ENCODE measurements around the gene PUS10. TPM values are rescaled to one million over a fixed set of nuclear protein-coding genes. Genes with fewer than 3 reads are reported as not detected.

Gene PUS10
- total RNA-seq, 2 experiments from 2014 or later: 8.1 to 8.9 TPM

- Mint-ChIP-seq H3K36me3 (no peaks in the 10 kb centered on the region), H3K9me3 (no peaks in the 10 kb centered on the region), H3K4me1 (ENCODE audit: low read depth) (peaks cover 27% of the 10 kb centered on the region), H3K27ac (no peak overlapping the region), H3K27me3 (no peaks in the 10 kb centered on the region), H3K4me3 (no peak overlapping the region)
- POLR2A ChIA-PET: no interaction called here
- intact Hi-C loops (cut with micrococcal nuclease): no loop called here
- DNase-seq: no peak
- CTCF ChIA-PET: interaction anchor here (1.7 kb wide), 1 partner anchor 19 kb away, joined by 6 read pairs; no protein-coding TSS in a partner anchor
Observed at GRCh38 chr2:60980071-60980815, 37.8 kb downstream of the PUS10 start.

- ChIA-PET POLR2A (no interaction called here), CTCF (no interaction called here)
- intact Hi-C loops (cut with micrococcal nuclease): no loop called here
- Mint-ChIP-seq H3K9me3 (no peaks in the 10 kb centered on the region), H3K27ac (no peak overlapping the region), H3K27me3 (no peaks in the 10 kb centered on the region), H3K4me1 (ENCODE audit: low read depth) (peaks cover 27% of the 10 kb centered on the region), H3K36me3 (no peaks in the 10 kb centered on the region), H3K4me3 (no peak overlapping the region)
- no peak for DNase-seq
Observed at GRCh38 chr2:60979231-60979630, 38.8 kb downstream of the PUS10 start.

DNA sequence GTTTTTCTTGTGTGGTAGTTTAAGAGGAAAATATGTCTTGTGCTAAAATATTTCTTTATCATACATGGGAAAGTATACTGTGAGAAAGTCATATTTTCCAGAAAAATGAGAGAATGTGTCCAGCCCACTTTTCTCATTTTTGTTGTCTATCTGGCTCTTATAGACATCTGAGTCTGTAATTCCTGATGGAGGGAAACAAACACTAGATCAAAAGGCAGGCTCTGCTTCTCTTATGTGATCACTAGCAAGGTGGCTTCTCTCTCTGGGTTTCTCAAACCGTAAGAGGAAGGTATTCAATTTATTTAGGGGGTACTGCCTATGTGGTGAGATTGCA lies 40.5 kb downstream of the PUS10 start:
- CTCF ChIA-PET: interaction anchor here (1.0 to 1.2 kb wide), 2 partner anchors 11 to 21 kb away, joined by 5 to 6 read pairs; no protein-coding TSS in a partner anchor
- Mint-ChIP-seq H3K4me1 (ENCODE audit: low read depth) (peaks cover 28% of the 10 kb centered on the region), H3K4me3 (no peak overlapping the region), H3K9me3 (no peaks in the 10 kb centered on the region), H3K27ac (peak overlapping the region; percentile 35), H3K36me3 (no peaks in the 10 kb centered on the region), H3K27me3 (no peaks in the 10 kb centered on the region)
- intact Hi-C loops (cut with micrococcal nuclease): loop anchor here (1.0 to 2.0 kb wide), 4 partner anchors 15 to 171 kb away; partner anchors contain the start of gene PEX13
- POLR2A ChIA-PET: no interaction called here
- DNase-seq: no peak

DNA sequence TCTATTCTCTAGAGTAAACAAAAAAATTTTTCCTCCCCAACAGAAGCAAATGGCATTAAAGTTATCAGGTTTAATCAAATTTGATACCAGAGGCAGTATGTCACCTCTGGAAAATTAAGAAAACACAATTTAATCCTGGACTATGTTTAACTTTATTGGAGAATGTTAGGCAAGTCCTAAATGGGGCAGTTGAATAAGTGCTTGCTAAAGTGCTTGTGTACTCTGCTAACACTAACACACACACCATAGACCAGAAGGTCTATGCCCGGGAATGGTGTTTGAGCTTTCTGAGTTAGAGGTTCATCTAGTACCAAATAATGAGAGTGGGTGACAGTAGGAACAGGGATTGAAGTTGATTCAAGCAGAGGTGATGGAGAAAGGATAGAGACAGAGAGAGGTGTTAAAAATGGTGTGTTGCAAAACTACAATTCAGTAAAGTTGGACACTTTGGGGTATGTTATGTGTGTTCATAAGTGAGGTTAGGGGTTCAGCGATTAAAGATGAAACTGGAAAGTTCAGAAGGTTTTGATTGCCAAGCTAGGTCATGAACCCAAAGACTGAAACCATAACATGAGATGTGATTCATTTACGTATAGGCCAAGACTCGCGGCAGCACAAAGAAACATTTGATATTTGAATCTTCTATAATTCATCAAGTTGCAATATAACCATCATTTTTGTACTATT lies 41.0 kb downstream of the PUS10 start:
- Mint-ChIP-seq H3K36me3 (no peaks in the 10 kb centered on the region), H3K27me3 (no peaks in the 10 kb centered on the region), H3K4me1 (ENCODE audit: low read depth) (peaks cover 30% of the 10 kb centered on the region), H3K9me3 (no peaks in the 10 kb centered on the region), H3K4me3 (no peak overlapping the region), H3K27ac (peak overlapping the region; percentile 35)
- ChIA-PET POLR2A (no interaction called here), CTCF (interaction anchor here (1.0 to 1.2 kb wide), 2 partner anchors 11 to 22 kb away, joined by 5 to 6 read pairs; no protein-coding TSS in a partner anchor)
- peak; percentile 29 for DNase-seq
- intact Hi-C loops (cut with micrococcal nuclease): loop anchor here (1.0 to 2.0 kb wide), 4 partner anchors 16 to 170 kb away; partner anchors contain the start of gene PEX13

DNA sequence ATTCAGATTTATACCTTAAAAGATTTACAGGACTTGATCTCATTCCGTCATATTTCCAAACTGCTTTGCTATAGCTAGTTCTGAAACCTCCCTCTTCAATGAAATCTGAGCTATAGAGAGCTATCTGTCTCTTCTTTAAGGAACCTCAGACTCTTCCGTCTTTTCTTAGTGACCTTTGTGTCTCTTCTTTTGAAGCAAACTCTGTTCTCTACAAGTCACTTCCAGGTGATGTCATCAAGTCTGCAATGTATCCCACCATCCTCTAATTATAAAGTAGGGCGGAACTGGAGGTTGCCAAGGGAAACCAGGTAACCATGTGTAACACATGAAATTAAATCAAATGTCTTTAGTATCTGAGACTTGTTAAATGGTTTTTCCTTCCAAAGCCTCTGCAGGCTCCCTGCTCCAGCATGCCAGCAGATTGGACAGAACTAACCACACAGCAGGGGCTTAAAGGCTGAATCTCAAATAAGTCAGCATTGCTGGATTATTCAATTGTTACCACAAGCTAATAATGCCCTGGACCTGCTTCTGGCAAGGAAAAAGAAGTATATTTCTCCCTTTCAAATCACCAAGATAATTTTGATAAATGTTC lies 41.7 kb downstream of the PUS10 start:
- H3K36me3 Mint-ChIP-seq: no peaks in the 10 kb centered on the region
- no peak for DNase-seq
- intact Hi-C loops (cut with micrococcal nuclease): loop anchor here (2.0 kb wide), 2 partner anchors 16 to 170 kb away; no protein-coding TSS in a partner anchor
- H3K4me1 Mint-ChIP-seq (ENCODE audit: low read depth): peaks cover 35% of the 10 kb centered on the region
- H3K27me3 Mint-ChIP-seq: no peaks in the 10 kb centered on the region
- no peak overlapping the region for H3K4me3 Mint-ChIP-seq
- ChIA-PET POLR2A (no interaction called here), CTCF (interaction anchor here (1.0 kb wide), 1 partner anchor 10 kb away, joined by 6 read pairs; no protein-coding TSS in a partner anchor)
- no peaks in the 10 kb centered on the region for H3K9me3 Mint-ChIP-seq
- no peak overlapping the region for H3K27ac Mint-ChIP-seq

DNA sequence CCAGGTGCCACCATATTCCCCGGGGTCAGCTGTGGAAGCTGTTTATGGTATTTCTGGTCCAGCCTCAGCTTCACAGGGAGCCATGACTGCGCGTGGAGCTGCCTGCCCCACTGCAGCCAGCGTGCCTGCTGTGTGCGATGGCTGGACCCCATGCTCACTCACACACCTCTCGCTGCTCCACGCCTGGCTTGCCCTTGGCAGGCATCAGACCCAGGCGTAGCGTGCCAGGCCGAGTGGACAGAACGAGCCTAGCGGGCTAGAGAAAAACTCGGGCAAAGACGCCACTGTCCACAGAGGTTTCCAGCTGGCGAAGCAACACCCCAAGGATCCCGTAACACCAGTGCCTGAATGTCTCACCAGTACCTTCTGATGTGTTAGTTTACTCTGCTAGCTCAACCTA lies 43.4 kb downstream of the PUS10 start:
- Mint-ChIP-seq H3K27ac (no peak overlapping the region), H3K9me3 (no peaks in the 10 kb centered on the region), H3K4me1 (ENCODE audit: low read depth) (peaks cover 33% of the 10 kb centered on the region), H3K36me3 (no peaks in the 10 kb centered on the region), H3K27me3 (no peaks in the 10 kb centered on the region), H3K4me3 (no peak overlapping the region)
- ChIA-PET POLR2A (no interaction called here), CTCF (interaction anchor here (0.9 to 1.2 kb wide), 2 partner anchors 24 to 169 kb away, joined by 3 read pairs; no protein-coding TSS in a partner anchor)
- intact Hi-C loops (cut with micrococcal nuclease): no loop called here
- DNase-seq: no peak

DNA sequence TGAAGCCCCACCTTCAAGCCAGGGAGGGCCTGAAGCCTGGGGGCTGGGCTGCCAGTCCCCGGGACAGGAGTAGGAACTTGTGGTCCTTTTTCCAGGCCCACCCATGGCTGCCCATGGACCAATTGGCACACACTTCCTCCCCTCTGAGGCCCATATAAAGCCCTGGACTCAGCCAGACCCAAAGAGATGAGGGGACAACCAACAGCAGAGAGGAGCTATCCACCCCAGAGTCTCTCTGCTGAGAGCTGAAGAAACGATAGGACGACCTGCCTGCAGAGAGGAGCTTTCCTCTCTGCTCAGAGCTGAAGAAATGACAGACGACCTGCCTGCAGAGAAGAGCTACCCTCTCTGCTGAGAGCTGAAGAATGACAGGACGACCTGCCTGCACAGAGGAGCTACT lies 44.4 kb downstream of the PUS10 start:
- intact Hi-C loops (cut with micrococcal nuclease): no loop called here
- Mint-ChIP-seq H3K27me3 (no peaks in the 10 kb centered on the region), H3K4me1 (ENCODE audit: low read depth) (peaks cover 33% of the 10 kb centered on the region), H3K9me3 (no peaks in the 10 kb centered on the region), H3K4me3 (no peak overlapping the region), H3K27ac (no peak overlapping the region), H3K36me3 (no peaks in the 10 kb centered on the region)
- ChIA-PET POLR2A (no interaction called here), CTCF (interaction anchor here (0.9 to 1.2 kb wide), 3 partner anchors 25 to 168 kb away, joined by 3 read pairs; no protein-coding TSS in a partner anchor)
- no peak for DNase-seq

- Mint-ChIP-seq H3K4me3 (no peak overlapping the region), H3K27me3 (no peaks in the 10 kb centered on the region), H3K36me3 (no peaks in the 10 kb centered on the region), H3K4me1 (ENCODE audit: low read depth) (peaks cover 33% of the 10 kb centered on the region), H3K27ac (no peak overlapping the region), H3K9me3 (no peaks in the 10 kb centered on the region)
- intact Hi-C loops (cut with micrococcal nuclease): no loop called here
- ChIA-PET POLR2A (no interaction called here), CTCF (interaction anchor here (1.0 kb wide), 1 partner anchor 58 kb away, joined by 3 read pairs; no protein-coding TSS in a partner anchor)
- no peak for DNase-seq
Observed at GRCh38 chr2:60972889-60973656, 45.0 kb downstream of the PUS10 start.

DNA sequence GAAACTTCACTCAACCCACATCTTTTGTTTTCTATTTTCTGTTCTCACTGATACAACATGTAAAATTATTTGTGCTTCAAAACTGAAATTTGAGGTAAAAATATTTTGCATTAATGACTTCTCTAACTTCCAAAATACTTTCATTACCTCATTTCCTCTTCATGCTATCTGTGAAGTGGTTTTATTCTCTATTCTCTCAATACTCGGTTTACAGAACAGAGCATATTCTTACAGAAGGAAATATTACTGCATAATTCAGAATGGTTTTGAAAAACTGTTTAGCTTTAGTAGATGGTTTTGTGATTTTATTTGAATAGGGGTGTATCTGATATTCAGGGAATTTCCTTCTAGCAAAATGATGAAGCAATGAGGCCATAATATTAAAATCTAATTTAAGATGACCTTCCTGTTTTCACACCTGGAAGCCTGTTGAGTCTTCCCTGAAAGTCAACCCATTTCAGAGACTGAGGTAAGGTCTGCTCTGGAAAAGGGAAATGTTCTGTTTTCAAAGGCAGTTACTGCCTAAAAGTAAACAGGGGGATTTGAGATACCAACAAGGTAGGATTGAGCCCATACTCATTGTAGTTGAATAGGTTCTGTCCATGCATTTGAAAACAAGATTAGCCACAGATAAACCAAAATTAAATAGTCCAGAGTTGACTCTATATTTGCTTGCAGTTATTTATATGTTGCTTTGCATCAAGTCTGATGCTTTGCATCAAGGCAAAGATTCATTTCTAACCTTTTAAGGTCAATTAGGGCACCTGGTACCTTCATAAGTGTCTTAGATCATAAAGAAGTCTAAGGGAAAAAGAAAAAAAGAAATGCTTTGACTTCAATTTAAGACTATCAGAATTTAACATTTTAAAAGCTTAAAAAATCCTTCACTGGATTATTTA lies 51.3 kb downstream of the PUS10 start:
- peaks cover 4% of the 10 kb centered on the region for H3K36me3 Mint-ChIP-seq
- CTCF ChIA-PET: interaction anchor here (0.8 to 1.2 kb wide), 2 partner anchors 10 to 218 kb away, joined by 3 to 6 read pairs; no protein-coding TSS in a partner anchor
- intact Hi-C loops (cut with micrococcal nuclease): no loop called here
- H3K9me3 Mint-ChIP-seq: no peaks in the 10 kb centered on the region
- H3K4me1 Mint-ChIP-seq (ENCODE audit: low read depth): peaks cover 40% of the 10 kb centered on the region
- no peaks in the 10 kb centered on the region for H3K27me3 Mint-ChIP-seq
- POLR2A ChIA-PET: no interaction called here
- no peak overlapping the region for H3K4me3 Mint-ChIP-seq
- DNase-seq: no peak
- H3K27ac Mint-ChIP-seq: no peak overlapping the region

GRCh38 chr2:60965499-60965785 lies 52.6 kb downstream of the PUS10 start:
- H3K4me3 Mint-ChIP-seq: no peak overlapping the region
- POLR2A ChIA-PET: interaction anchor here (0.7 kb wide), 1 partner anchor 20 kb away, joined by 3 read pairs; no protein-coding TSS in a partner anchor
- no peaks in the 10 kb centered on the region for H3K27me3 Mint-ChIP-seq
- H3K9me3 Mint-ChIP-seq: no peaks in the 10 kb centered on the region
- DNase-seq: no peak
- H3K4me1 Mint-ChIP-seq (ENCODE audit: low read depth): peaks cover 32% of the 10 kb centered on the region
- intact Hi-C loops (cut with micrococcal nuclease): no loop called here
- H3K36me3 Mint-ChIP-seq: peaks cover 4% of the 10 kb centered on the region
- CTCF ChIA-PET: interaction anchor here (1.0 to 1.5 kb wide), 4 partner anchors 12 to 258 kb away, joined by 3 to 6 read pairs (median 4); no protein-coding TSS in a partner anchor
- H3K27ac Mint-ChIP-seq: peak overlapping the region; percentile 60
